HEK293 (cell line): Measurements from ENCODE around the gene RNF19B.

Experiments
- CTCF ChIA-PET: fragments of 350-600 bp; formaldehyde crosslinking; extraction: SDS; loops from one replicate; lab custom pipeline; 2021; ENCODE audit warnings: antibody characterized with exemption; lab: Yijun Ruan, JAX
- POLR2A ChIA-PET: fragments of 300-600 bp; formaldehyde crosslinking; extraction: SDS; loops from one replicate; lab custom pipeline; 2020; ENCODE audit warnings: antibody characterized with exemption, inconsistent platforms; lab: Yijun Ruan, JAX
- H3K27ac ChIP-seq: fragments of 200-500 bp; sonication (Bioruptor generic); 2 replicates; pipeline ENCODE4 v1.5.1; 2014; ENCODE audit warnings: low read depth, low read length, control low read depth, inconsistent platforms; ENCODE audit errors: extremely low read depth
- H3K36me3 ChIP-seq, 2 experiments: fragments of 200-500 bp in 1 of 2; sonication (Bioruptor generic) in 1 of 2; 1 replicate in 1 of 2; 2 replicates in 1 of 2; pipeline ENCODE4 v1.5.1; 2014 to 2017; ENCODE audit warnings: inconsistent platforms in 2 of 2, low read length in 2 of 2; ENCODE audit not compliant: control insufficient read depth in 2 of 2, insufficient read depth in 1 of 2
- H3K4me1 ChIP-seq: fragments of 200-500 bp; sonication (Bioruptor generic); 2 replicates; pipeline ENCODE4 v1.5.1; 2014; ENCODE audit warnings: mild to moderate bottlenecking, low read length, inconsistent platforms; ENCODE audit not compliant: control insufficient read depth, insufficient read depth
- H3K4me3 ChIP-seq: 2 replicates; pipeline ENCODE4 v1.5.1; 2011; ENCODE audit warnings: low read depth, mild to moderate bottlenecking, control low read depth, low read length, moderate library complexity
- H3K9me3 ChIP-seq: fragments of 200-500 bp; sonication (Bioruptor generic); 2 replicates; pipeline ENCODE4 v1.5.1; 2014; ENCODE audit warnings: low read depth, low read length, inconsistent platforms; ENCODE audit not compliant: control insufficient read depth, insufficient read depth
- EGR2 ChIP-seq: fragments of 450-650 bp; formaldehyde crosslinking; IDR thresholded peaks from 2 replicates; pipeline ENCODE4 v1.5.1; 2016; ENCODE audit warnings: low read depth, missing biosample characterization, missing genetic modification characterization
- GLI4 ChIP-seq: fragments of 450-650 bp; formaldehyde crosslinking; IDR thresholded peaks from 2 replicates; pipeline ENCODE4 v1.5.1; 2016; ENCODE audit warnings: missing biosample characterization, missing genetic modification characterization
- PRDM2 ChIP-seq: fragments of 450-650 bp; formaldehyde crosslinking; IDR thresholded peaks from 2 replicates; pipeline ENCODE4 v1.5.1; 2016; ENCODE audit warnings: missing biosample characterization, missing genetic modification characterization, borderline replicate concordance
- SETDB1 ChIP-seq: IDR thresholded peaks from one replicate; pipeline ENCODE4 v1.6.1; 2017; ENCODE audit warnings: mild to moderate bottlenecking, low read length, moderate library complexity, mixed read lengths; ENCODE audit not compliant: insufficient read length
- ZBTB20 ChIP-seq: fragments of 450-650 bp; formaldehyde crosslinking; IDR thresholded peaks from 2 replicates; pipeline ENCODE4 v1.5.1; 2016; ENCODE audit warnings: missing biosample characterization, missing genetic modification characterization
- ZBTB8A ChIP-seq: fragments of 450-650 bp; formaldehyde crosslinking; IDR thresholded peaks from 2 replicates; pipeline ENCODE4 v1.5.1; 2016; ENCODE audit warnings: missing biosample characterization, missing genetic modification characterization
- ZNF10 ChIP-seq: fragments of 450-650 bp; formaldehyde crosslinking; IDR thresholded peaks from 2 replicates; pipeline ENCODE4 v1.5.1; 2017; ENCODE audit warnings: missing biosample characterization, missing genetic modification characterization
- ZNF19 ChIP-seq: fragments of 450-650 bp; formaldehyde crosslinking; IDR thresholded peaks from 2 replicates; pipeline ENCODE4; 2016; ENCODE audit warnings: missing biosample characterization, missing genetic modification characterization, low read depth
- ZNF274 ChIP-seq, 2 experiments: fragments of 200-500 bp in 1 of 2; fragments of 450-650 bp in 1 of 2; sonication (Bioruptor generic) in 1 of 2; formaldehyde crosslinking in 1 of 2; IDR thresholded peaks; 2 replicates each; pipeline versions ENCODE4 v1.5.1 to v1.6.1; 2014 to 2016; ENCODE audit warnings: borderline replicate concordance in 1 of 2, inconsistent platforms in 1 of 2, low read length in 1 of 2, missing biosample characterization in 1 of 2, missing genetic modification characterization in 1 of 2
- ZNF311 ChIP-seq: fragments of 450-650 bp; formaldehyde crosslinking; IDR thresholded peaks from 2 replicates; pipeline ENCODE4 v1.5.1; 2017; ENCODE audit warnings: missing biosample characterization, missing genetic modification characterization, borderline replicate concordance
- ZNF324 ChIP-seq: fragments of 450-650 bp; formaldehyde crosslinking; IDR thresholded peaks from 2 replicates; pipeline ENCODE4 v1.5.1; 2016; ENCODE audit warnings: missing biosample characterization, missing genetic modification characterization
- ZNF354C ChIP-seq: fragments of 450-650 bp; formaldehyde crosslinking; IDR thresholded peaks from 2 replicates; pipeline ENCODE4 v1.5.1; 2016; ENCODE audit warnings: missing biosample characterization, missing genetic modification characterization, low read depth, borderline replicate concordance
- ZNF404 ChIP-seq: fragments of 450-650 bp; formaldehyde crosslinking; IDR thresholded peaks from 2 replicates; pipeline ENCODE4 v1.5.1; 2017; ENCODE audit warnings: missing biosample characterization, missing genetic modification characterization
- ZNF555 ChIP-seq: fragments of 450-650 bp; formaldehyde crosslinking; conservative IDR thresholded peaks from 2 replicates; pipeline ENCODE4 v1.5.1; 2017; ENCODE audit warnings: missing biosample characterization, mild to moderate bottlenecking, missing genetic modification characterization, inconsistent platforms
- ZNF585B ChIP-seq: fragments of 450-650 bp; formaldehyde crosslinking; IDR thresholded peaks from 2 replicates; pipeline ENCODE4 v1.5.1; 2016; ENCODE audit warnings: missing biosample characterization, missing genetic modification characterization
- ZNF677 ChIP-seq: fragments of 450-650 bp; IDR thresholded peaks from 2 replicates; pipeline ENCODE4 v1.5.0; 2018; ENCODE audit warnings: missing biosample characterization, mild to moderate bottlenecking, missing genetic modification characterization, moderate library complexity
- ZNF76 ChIP-seq: fragments of 450-650 bp; formaldehyde crosslinking; IDR thresholded peaks from 2 replicates; pipeline ENCODE4; 2016; ENCODE audit warnings: low read depth, missing biosample characterization, missing genetic modification characterization, borderline replicate concordance
- ZSCAN30 ChIP-seq: fragments of 450-650 bp; IDR thresholded peaks from 2 replicates; pipeline ENCODE4 v1.5.1; 2018; ENCODE audit warnings: missing biosample characterization, mild to moderate bottlenecking, missing genetic modification characterization, moderate library complexity
- TF ChIP-seq, protein P1 (sequence below): fragments of 450-650 bp; formaldehyde crosslinking; IDR thresholded peaks from 2 replicates; pipeline ENCODE4 v1.5.0; 2017; ENCODE audit warnings: missing biosample characterization, missing genetic modification characterization, borderline replicate concordance
- TF ChIP-seq, protein P2 (sequence below): fragments of 450-650 bp; formaldehyde crosslinking; optimal IDR thresholded peaks from 2 replicates; pipeline ENCODE3; 2016; ENCODE audit warnings: missing biosample characterization, mild to moderate bottlenecking, missing genetic modification characterization
- TF ChIP-seq, protein P3 (sequence below): fragments of 450-650 bp; formaldehyde crosslinking; IDR thresholded peaks from 2 replicates; pipeline ENCODE4 v1.5.1; 2017; ENCODE audit warnings: missing biosample characterization, missing genetic modification characterization

The RNF19B gene

GRCh38 chr1:33004613-33005012 is 40.0 kb upstream of the RNF19B start (continued):
- TF ChIP-seq, protein P1, sequence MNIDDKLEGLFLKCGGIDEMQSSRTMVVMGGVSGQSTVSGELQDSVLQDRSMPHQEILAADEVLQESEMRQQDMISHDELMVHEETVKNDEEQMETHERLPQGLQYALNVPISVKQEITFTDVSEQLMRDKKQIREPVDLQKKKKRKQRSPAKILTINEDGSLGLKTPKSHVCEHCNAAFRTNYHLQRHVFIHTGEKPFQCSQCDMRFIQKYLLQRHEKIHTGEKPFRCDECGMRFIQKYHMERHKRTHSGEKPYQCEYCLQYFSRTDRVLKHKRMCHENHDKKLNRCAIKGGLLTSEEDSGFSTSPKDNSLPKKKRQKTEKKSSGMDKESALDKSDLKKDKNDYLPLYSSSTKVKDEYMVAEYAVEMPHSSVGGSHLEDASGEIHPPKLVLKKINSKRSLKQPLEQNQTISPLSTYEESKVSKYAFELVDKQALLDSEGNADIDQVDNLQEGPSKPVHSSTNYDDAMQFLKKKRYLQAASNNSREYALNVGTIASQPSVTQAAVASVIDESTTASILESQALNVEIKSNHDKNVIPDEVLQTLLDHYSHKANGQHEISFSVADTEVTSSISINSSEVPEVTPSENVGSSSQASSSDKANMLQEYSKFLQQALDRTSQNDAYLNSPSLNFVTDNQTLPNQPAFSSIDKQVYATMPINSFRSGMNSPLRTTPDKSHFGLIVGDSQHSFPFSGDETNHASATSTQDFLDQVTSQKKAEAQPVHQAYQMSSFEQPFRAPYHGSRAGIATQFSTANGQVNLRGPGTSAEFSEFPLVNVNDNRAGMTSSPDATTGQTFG (tag by site-specific recombination) = no peak
- TF ChIP-seq ZBTB20 (tag by site-specific recombination) = no peak
- TF ChIP-seq, protein P2, sequence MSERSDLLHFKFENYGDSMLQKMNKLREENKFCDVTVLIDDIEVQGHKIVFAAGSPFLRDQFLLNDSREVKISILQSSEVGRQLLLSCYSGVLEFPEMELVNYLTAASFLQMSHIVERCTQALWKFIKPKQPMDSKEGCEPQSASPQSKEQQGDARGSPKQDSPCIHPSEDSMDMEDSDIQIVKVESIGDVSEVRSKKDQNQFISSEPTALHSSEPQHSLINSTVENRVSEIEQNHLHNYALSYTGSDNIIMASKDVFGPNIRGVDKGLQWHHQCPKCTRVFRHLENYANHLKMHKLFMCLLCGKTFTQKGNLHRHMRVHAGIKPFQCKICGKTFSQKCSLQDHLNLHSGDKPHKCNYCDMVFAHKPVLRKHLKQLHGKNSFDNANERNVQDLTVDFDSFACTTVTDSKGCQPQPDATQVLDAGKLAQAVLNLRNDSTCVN (tag by site-specific recombination) = no peak

DNA sequence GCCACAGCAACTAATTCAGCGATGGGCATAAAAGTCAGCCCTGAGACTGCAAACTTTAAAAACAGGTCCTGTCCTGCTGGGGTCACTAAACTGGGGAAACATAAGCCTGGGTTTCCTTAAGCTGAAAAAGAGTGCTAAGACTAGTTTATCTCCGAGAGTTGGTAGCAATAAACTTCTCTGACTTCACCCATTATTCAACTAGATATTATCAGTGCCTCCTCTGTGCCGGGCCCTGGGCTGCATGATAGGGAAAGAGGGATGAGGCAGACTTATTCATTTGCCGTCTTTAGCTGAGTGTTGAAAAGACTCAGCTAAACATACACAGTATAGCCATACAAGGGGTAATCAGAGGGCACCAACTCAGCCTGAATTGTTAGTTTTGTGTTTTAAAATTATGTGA is 39.0 kb upstream of the RNF19B start:
- Histone ChIP-seq H3K9me3 (no peaks in the 10 kb centered on the region), H3K4me1 (peaks cover 3% of the 10 kb centered on the region; the same call in 1 of the 2 replicates), H3K36me3 (peaks cover 4 to 34% of the 10 kb centered on the region in 2 experiments), H3K4me3 (no peak overlapping the region), H3K27ac (no peak overlapping the region)
- CTCF ChIA-PET = interaction anchor here (0.6 to 7.0 kb wide), 3 partner anchors 71 to 294 kb away, joined by 3 to 71 read pairs (median 4); no protein-coding TSS in a partner anchor
- POLR2A ChIA-PET = no interaction called here
- no peak for TF ChIP-seq ZNF324
- TF ChIP-seq ZNF354C (tag by site-specific recombination) = no peak
- TF ChIP-seq ZNF19 = no peak
- no peak for TF ChIP-seq SETDB1
- no peak for TF ChIP-seq PRDM2 (tag by site-specific recombination)
- TF ChIP-seq ZNF10 (tag by site-specific recombination) = no peak
- no peak for TF ChIP-seq EGR2
- no peak for TF ChIP-seq ZNF311 (tag by site-specific recombination)
- TF ChIP-seq, protein P3, sequence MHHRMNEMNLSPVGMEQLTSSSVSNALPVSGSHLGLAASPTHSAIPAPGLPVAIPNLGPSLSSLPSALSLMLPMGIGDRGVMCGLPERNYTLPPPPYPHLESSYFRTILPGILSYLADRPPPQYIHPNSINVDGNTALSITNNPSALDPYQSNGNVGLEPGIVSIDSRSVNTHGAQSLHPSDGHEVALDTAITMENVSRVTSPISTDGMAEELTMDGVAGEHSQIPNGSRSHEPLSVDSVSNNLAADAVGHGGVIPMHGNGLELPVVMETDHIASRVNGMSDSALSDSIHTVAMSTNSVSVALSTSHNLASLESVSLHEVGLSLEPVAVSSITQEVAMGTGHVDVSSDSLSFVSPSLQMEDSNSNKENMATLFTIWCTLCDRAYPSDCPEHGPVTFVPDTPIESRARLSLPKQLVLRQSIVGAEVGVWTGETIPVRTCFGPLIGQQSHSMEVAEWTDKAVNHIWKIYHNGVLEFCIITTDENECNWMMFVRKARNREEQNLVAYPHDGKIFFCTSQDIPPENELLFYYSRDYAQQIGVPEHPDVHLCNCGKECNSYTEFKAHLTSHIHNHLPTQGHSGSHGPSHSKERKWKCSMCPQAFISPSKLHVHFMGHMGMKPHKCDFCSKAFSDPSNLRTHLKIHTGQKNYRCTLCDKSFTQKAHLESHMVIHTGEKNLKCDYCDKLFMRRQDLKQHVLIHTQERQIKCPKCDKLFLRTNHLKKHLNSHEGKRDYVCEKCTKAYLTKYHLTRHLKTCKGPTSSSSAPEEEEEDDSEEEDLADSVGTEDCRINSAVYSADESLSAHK (tag by site-specific recombination) = no peak
- TF ChIP-seq ZNF555 (tag by site-specific recombination) = no peak
- TF ChIP-seq ZNF677 (tag by site-specific recombination) = no peak
- no peak for TF ChIP-seq ZSCAN30 (tag by site-specific recombination)
- no peak for TF ChIP-seq ZNF404 (tag by site-specific recombination)
- no peak for TF ChIP-seq ZNF76
- TF ChIP-seq ZNF274 (IDR thresholded peaks at IDR 0.05; ENCODE audit: low read length) = no peak
- TF ChIP-seq ZNF274 (tag by site-specific recombination; IDR thresholded peaks at IDR 0.05; ENCODE audit: borderline replicate concordance) = no peak
- no peak for TF ChIP-seq ZNF585B (tag by site-specific recombination)
- TF ChIP-seq GLI4 (tag by site-specific recombination) = no peak
- TF ChIP-seq ZBTB8A (tag by site-specific recombination) = no peak
